HG02642 (cell line): ENCODE measurements around the gene ABCC1.
"Not testable (repeated sequence)": the region's sequence is repeated elsewhere in the genome, so short reads cannot be mapped to it uniquely, and the experiment has no call there.

Experiments
- ATAC-seq: cut with Tn5 transposase; IDR thresholded peaks from one replicate; pipeline ENCODE4 v1.9.1; 2021; ENCODE audit warnings: mild to moderate bottlenecking; ENCODE audit not compliant: unreplicated experiment, poor library complexity

The ABCC1 gene

GRCh38 chr16:16100631-16101030 lies 151.2 kb downstream of the ABCC1 start:
- no peak for ATAC-seq

GRCh38 chr16:16101585-16101984 lies 152.2 kb downstream of the ABCC1 start:
- no peak for ATAC-seq

GRCh38 chr16:16102738-16103137 lies 153.3 kb downstream of the ABCC1 start:
- ATAC-seq, result no peak

GRCh38 chr16:16104132-16104803 lies 154.9 kb downstream of the ABCC1 start:
- ATAC-seq, result not testable (repeated sequence)

GRCh38 chr16:16104804-16105141 lies 155.4 kb downstream of the ABCC1 start:
- ATAC-seq, result not testable (repeated sequence)

GRCh38 chr16:16105646-16106045 lies 156.2 kb downstream of the ABCC1 start:
- no peak for ATAC-seq

GRCh38 chr16:16106466-16106865 lies 157.1 kb downstream of the ABCC1 start:
- ATAC-seq, result no peak

- ATAC-seq, result no peak
Measured at GRCh38 chr16:16107839-16108238, 158.4 kb downstream of the ABCC1 start.

GRCh38 chr16:16108759-16109158 lies 159.3 kb downstream of the ABCC1 start:
- ATAC-seq, result no peak

GRCh38 chr16:16109453-16110110 lies 160.2 kb downstream of the ABCC1 start:
- no peak for ATAC-seq

- no peak for ATAC-seq
Measured at GRCh38 chr16:16110111-16110490, 160.7 kb downstream of the ABCC1 start.

GRCh38 chr16:16111639-16112038 lies 162.2 kb downstream of the ABCC1 start:
- ATAC-seq, result no peak

- ATAC-seq, result no peak
Measured at GRCh38 chr16:16112450-16113053, 163.1 kb downstream of the ABCC1 start.

GRCh38 chr16:16113076-16113475 lies 163.7 kb downstream of the ABCC1 start:
- ATAC-seq, result no peak

- no peak for ATAC-seq
Measured at GRCh38 chr16:16116841-16117240, 167.4 kb downstream of the ABCC1 start.

GRCh38 chr16:16118337-16118736 lies 168.9 kb downstream of the ABCC1 start:
- ATAC-seq, result no peak

GRCh38 chr16:16120044-16120381 lies 170.6 kb downstream of the ABCC1 start:
- ATAC-seq, result no peak

GRCh38 chr16:16120382-16121184 lies 171.2 kb downstream of the ABCC1 start:
- ATAC-seq, result no peak

- ATAC-seq, result no peak
Measured at GRCh38 chr16:16121185-16121727, 171.8 kb downstream of the ABCC1 start.

GRCh38 chr16:16122264-16122663 lies 172.8 kb downstream of the ABCC1 start:
- ATAC-seq, result no peak

GRCh38 chr16:16124438-16124837 lies 175.0 kb downstream of the ABCC1 start:
- ATAC-seq, result no peak
